H9 (cell line): ENCODE measurements around the gene PRAC2. TPM values are rescaled to one million over a fixed set of nuclear protein-coding genes. Genes with fewer than 3 reads are reported as not detected.

Experiments
- DNase-seq: peaks from one replicate; pipeline ENCODE4 v3.0.0-alpha.2; 2017
- H2AFZ ChIP-seq: one replicate; pipeline ENCODE4 v1.6.1; 2013; ENCODE audit warnings: mild to moderate bottlenecking, low read length, control low read depth, moderate library complexity
- H2AK5ac ChIP-seq: 2 replicates; pipeline ENCODE4 v1.6.1; 2013; ENCODE audit warnings: low read length, control low read depth, mixed read lengths; ENCODE audit not compliant: insufficient read length
- H2BK120ac ChIP-seq: one replicate; pipeline ENCODE4 v1.6.1; 2013; ENCODE audit warnings: low read depth, mild to moderate bottlenecking, low read length, control low read depth, inconsistent platforms; ENCODE audit not compliant: poor library complexity, severe bottlenecking
- H2BK12ac ChIP-seq: 2 replicates; pipeline ENCODE4 v1.6.1; 2013; ENCODE audit warnings: low read length, control low read depth, mixed read lengths, low read depth; ENCODE audit not compliant: insufficient read length
- H2BK15ac ChIP-seq: 2 replicates; pipeline ENCODE4 v1.6.1; 2013; ENCODE audit warnings: low read depth, low read length, control low read depth
- H2BK20ac ChIP-seq: one replicate; pipeline ENCODE4 v1.6.1; 2013; ENCODE audit warnings: low read depth, mild to moderate bottlenecking, low read length, control low read depth, inconsistent platforms; ENCODE audit not compliant: poor library complexity, severe bottlenecking
- H2BK5ac ChIP-seq: 2 replicates; pipeline ENCODE4 v1.6.1; 2013; ENCODE audit warnings: low read length, control low read depth, mixed read lengths; ENCODE audit not compliant: insufficient read length
- H3K14ac ChIP-seq: 2 replicates; pipeline ENCODE4 v1.6.1; 2013; ENCODE audit warnings: low read length, control low read depth; ENCODE audit not compliant: insufficient read depth
- H3K18ac ChIP-seq: 2 replicates; pipeline ENCODE4 v1.6.1; 2013; ENCODE audit warnings: low read depth, mild to moderate bottlenecking, mixed read lengths, low read length, control low read depth; ENCODE audit not compliant: insufficient read length
- H3K23ac ChIP-seq: 2 replicates; pipeline ENCODE4 v1.6.1; 2013; ENCODE audit warnings: low read length, control low read depth, mixed read lengths, low read depth; ENCODE audit not compliant: insufficient read length
- H3K23me2 ChIP-seq: 2 replicates; pipeline ENCODE4 v1.6.1; 2013; ENCODE audit warnings: low read depth, mild to moderate bottlenecking, mixed read lengths, low read length, control low read depth; ENCODE audit not compliant: insufficient read length, poor library complexity, severe bottlenecking
- H3K27ac ChIP-seq: 2 replicates; pipeline ENCODE4 v1.5.1; 2013; ENCODE audit warnings: low read length, control low read depth, mixed read lengths, low read depth; ENCODE audit not compliant: insufficient read length
- H3K27me3 ChIP-seq: 2 replicates; pipeline ENCODE4 v1.6.1; 2013; ENCODE audit warnings: low read length, control low read depth, inconsistent platforms; ENCODE audit not compliant: insufficient read depth
- H3K4ac ChIP-seq: 2 replicates; pipeline ENCODE4 v1.6.1; 2013; ENCODE audit warnings: low read depth, mild to moderate bottlenecking, control low read depth, inconsistent platforms, low read length, moderate library complexity
- H3K4me1 ChIP-seq: 2 replicates; pipeline ENCODE4 v1.6.1; 2013; ENCODE audit warnings: low read length, control low read depth, inconsistent platforms; ENCODE audit not compliant: insufficient read depth
- H3K4me2 ChIP-seq: 2 replicates; pipeline ENCODE4 v1.6.1; 2013; ENCODE audit warnings: low read length, control low read depth, mixed read lengths; ENCODE audit not compliant: insufficient read length, insufficient read depth
- H3K56ac ChIP-seq: 2 replicates; pipeline ENCODE4 v1.6.1; 2013; ENCODE audit warnings: low read depth, mild to moderate bottlenecking, mixed read lengths, low read length, control low read depth; ENCODE audit not compliant: insufficient read length
- H3K79me1 ChIP-seq: 2 replicates; pipeline ENCODE4 v1.6.1; 2013; ENCODE audit warnings: low read depth, mild to moderate bottlenecking, moderate library complexity, low read length, control low read depth, inconsistent platforms; ENCODE audit not compliant: insufficient read depth, poor library complexity, severe bottlenecking
- H3K79me2 ChIP-seq: 2 replicates; pipeline ENCODE4 v1.6.1; 2013; ENCODE audit warnings: low read length, control low read depth, inconsistent platforms; ENCODE audit not compliant: insufficient read depth
- H3K9ac ChIP-seq: 2 replicates; pipeline ENCODE4 v1.6.1; 2013; ENCODE audit warnings: low read length, control low read depth, mixed read lengths; ENCODE audit not compliant: insufficient read length; ENCODE audit errors: extremely low read depth
- H3K9me3 ChIP-seq: one replicate; pipeline ENCODE4 v1.6.1; 2013; ENCODE audit warnings: low read depth, low read length, inconsistent platforms; ENCODE audit not compliant: control insufficient read depth
- H3T11ph ChIP-seq: one replicate; pipeline ENCODE4 v1.6.1; 2013; ENCODE audit warnings: mild to moderate bottlenecking, low read length, control low read depth, inconsistent platforms
- H4K20me1 ChIP-seq: one replicate; pipeline ENCODE4 v1.6.1; 2013; ENCODE audit not compliant: control insufficient read depth, insufficient read length, insufficient read depth
- H4K5ac ChIP-seq: 2 replicates; pipeline ENCODE4 v1.6.1; 2013; ENCODE audit warnings: low read depth, mild to moderate bottlenecking, mixed read lengths, low read length, control low read depth; ENCODE audit not compliant: insufficient read length
- H4K8ac ChIP-seq: replicated peaks from 2 replicates; pipeline ENCODE4 v1.6.1; 2013; ENCODE audit warnings: low read length, control low read depth, mixed read lengths, low read depth; ENCODE audit not compliant: insufficient read length
- H4K91ac ChIP-seq: 2 replicates; pipeline ENCODE4 v1.6.1; 2013; ENCODE audit warnings: low read depth, mild to moderate bottlenecking, moderate library complexity, mixed read lengths, low read length, control low read depth; ENCODE audit not compliant: insufficient read length
- H3K27ac Mint-ChIP-seq, 3 experiments: 2 replicates in 2 of 3; 3 replicates in 1 of 3; pipeline ENCODE4 v1.8.0; 2020 to 2021; ENCODE audit warnings: mixed read lengths in 3 of 3, mild to moderate bottlenecking in 1 of 3, moderate library complexity in 1 of 3
- H3K27me3 Mint-ChIP-seq: 2 replicates; pipeline ENCODE4 v1.8.0; 2021; ENCODE audit warnings: low read depth, mild to moderate bottlenecking, moderate library complexity, mixed read lengths
- H3K36me3 Mint-ChIP-seq, 3 experiments: 2 replicates in 2 of 3; 3 replicates in 1 of 3; pipeline ENCODE4 v1.8.0; 2020 to 2021; ENCODE audit warnings: low read depth in 3 of 3, mixed read lengths in 3 of 3; ENCODE audit not compliant: insufficient read depth in 1 of 3
- H3K4me1 Mint-ChIP-seq, 2 experiments: 2 replicates each; pipeline ENCODE4 v1.8.0; 2020; ENCODE audit warnings: mixed read lengths in 2 of 2
- H3K4me3 Mint-ChIP-seq, 2 experiments: 2 replicates in 1 of 2; 3 replicates in 1 of 2; pipeline ENCODE4 v1.8.0; 2020 to 2021; ENCODE audit warnings: mild to moderate bottlenecking in 2 of 2, mixed read lengths in 2 of 2, moderate library complexity in 1 of 2
- H3K9me3 Mint-ChIP-seq, 2 experiments: 2 replicates in 1 of 2; 3 replicates in 1 of 2; pipeline ENCODE4 v1.8.0; 2020; ENCODE audit warnings: mild to moderate bottlenecking in 2 of 2, mixed read lengths in 2 of 2, moderate library complexity in 1 of 2
- CTCF ChIP-seq: fragments of 200-600 bp; sonication (generic); conservative IDR thresholded peaks from 3 replicates; pipeline ENCODE4 v1.8.0; 2021; ENCODE audit warnings: antibody characterized with exemption, mild to moderate bottlenecking
- total RNA-seq: library from RNA; stranded (reverse); gene quantifications from 2 replicates; pipeline ENCODE4 v1.2.1, GENCODE V29; 2021

The PRAC2 gene
- total RNA-seq, 1 experiment from 2014 or later, result not detected

- H2BK12ac ChIP-seq, result no peak overlapping the region
- TF ChIP-seq CTCF, result no peak
- H3K79me1 ChIP-seq, result no peaks in the 10 kb centered on the region
- peaks cover 2% of the 10 kb centered on the region for H4K20me1 ChIP-seq
- no peak overlapping the region for H2AK5ac ChIP-seq
- peaks cover 99% of the 10 kb centered on the region for H3K27me3 ChIP-seq
- no peaks in the 10 kb centered on the region for H3K79me2 ChIP-seq
- H3K14ac ChIP-seq, result no peak overlapping the region
- H2BK120ac ChIP-seq, result no peak overlapping the region
- H4K91ac ChIP-seq, result no peak overlapping the region
- no peak overlapping the region for H2BK15ac ChIP-seq
- H3K4me1 Mint-ChIP-seq, result peaks cover 6 to 7% of the 10 kb centered on the region in 2 experiments
- H3K4ac ChIP-seq, result no peak overlapping the region
- H2BK5ac ChIP-seq, result no peak overlapping the region
- no peak overlapping the region for H3K18ac ChIP-seq
- no peak overlapping the region for H3K4me3 Mint-ChIP-seq
- H4K5ac ChIP-seq, result no peak overlapping the region
- no peak for DNase-seq
- H3K9ac ChIP-seq, result no peak overlapping the region
- peaks cover 0 to 3% of the 10 kb centered on the region in 2 experiments; a peak in 3 of 5 replicates for H3K9me3 Mint-ChIP-seq
- no peak overlapping the region for H3K27ac ChIP-seq
- no peaks in the 10 kb centered on the region for H3K9me3 ChIP-seq
- no peak overlapping the region for H3T11ph ChIP-seq
- no peaks in the 10 kb centered on the region for H3K4me1 ChIP-seq
- no peak overlapping the region for H3K23ac ChIP-seq
- no peaks in the 10 kb centered on the region for H3K23me2 ChIP-seq
- H3K56ac ChIP-seq, result no peak overlapping the region
- H3K36me3 Mint-ChIP-seq, result no peaks in the 10 kb centered on the region
- peaks cover 100% of the 10 kb centered on the region for H3K27me3 Mint-ChIP-seq
- H2BK20ac ChIP-seq, result no peak overlapping the region
- H4K8ac ChIP-seq, result no peak overlapping the region
- no peak overlapping the region for H2AFZ ChIP-seq
- H3K27ac Mint-ChIP-seq, result no peak overlapping the region
- H3K4me2 ChIP-seq, result no peak overlapping the region
Measured at GRCh38 chr17:48740537-48740936, 17.6 kb downstream of the PRAC2 start.
